Mucosa of descending colon (tissue), 3 donors: ENCODE results near the gene SPARCL1. TPM values are rescaled to one million over a fixed set of nuclear protein-coding genes. Genes with fewer than 3 reads are reported as not detected.

ENCODE experiments used
- ATAC-seq: fragments of 200-7000 bp; cut with Tn5 transposase; one replicate; pipeline ENCODE4 v1.9.1; 2020; ENCODE audit warnings: mild to moderate bottlenecking, moderate library complexity
- DNase-seq, 3 donors: peaks; one replicate each; pipeline ENCODE4 v3.0.0-alpha.2; 2020
- H3K36me3 ChIP-seq: fragments of 200-600 bp; one replicate; pipeline ENCODE4 v1.8.0; 2021; ENCODE audit warnings: low read depth, mild to moderate bottlenecking
- H3K4me1 ChIP-seq: fragments of 200-600 bp; one replicate; pipeline ENCODE4 v1.8.0; 2021; ENCODE audit warnings: low read depth, mild to moderate bottlenecking
- H3K4me3 ChIP-seq: fragments of 200-600 bp; one replicate; pipeline ENCODE4 v1.8.0; 2021; ENCODE audit warnings: mild to moderate bottlenecking
- H3K9me3 ChIP-seq: fragments of 200-600 bp; one replicate; pipeline ENCODE4 v1.8.0; 2021; ENCODE audit warnings: mild to moderate bottlenecking
- intact Hi-C, 2 donors: fragments of 100-400 bp; cut with DNase I in 1 of 2; cut with micrococcal nuclease in 1 of 2; formaldehyde crosslinking; loops; one replicate each; pipeline versions ENCODE4 v1.11.0 to v1.11.1; 2022; cut with DNase I, micrococcal nuclease
- total RNA-seq, 3 donors: library from RNA; stranded (reverse); fragmentation: NEBNext Ultra II Directional in 2 of 3; extraction: Animal tissue kit (Norgen Biotek cat#: 25700) in 2 of 3; gene quantifications; one replicate each; pipeline versions ENCODE4 v1.2.1 to v1.2.4, GENCODE V29; 2021 to 2023
- TF ChIP-seq, protein P1 (sequence below): fragments of 200-600 bp; IDR thresholded peaks from one replicate; pipeline ENCODE4 v1.8.0; 2022; ENCODE audit warnings: antibody characterized with exemption, mild to moderate bottlenecking
- donor health status: DM: no; HTN: no; CAD: no; lungs with moderate emphysema.
- donor health status: DM: no; HTN: no; CAD: no.
- donor health status: DM: no; HTN: yes; CAD: no.

SPARCL1 gene
- total RNA-seq, 3 donors from 2014 or later = 33.6 to 544 (median 78.4) TPM

GRCh38 chr4:87570290-87570805, 41.2 kb upstream of the SPARCL1 start:
- no peaks in the 10 kb centered on the region for H3K36me3 ChIP-seq
- H3K9me3 ChIP-seq = no peaks in the 10 kb centered on the region
- no peak overlapping the region for H3K4me3 ChIP-seq
- DNase-seq (no peak), ATAC-seq (no peak)
- H3K4me1 ChIP-seq = no peaks in the 10 kb centered on the region
- TF ChIP-seq, protein P1, sequence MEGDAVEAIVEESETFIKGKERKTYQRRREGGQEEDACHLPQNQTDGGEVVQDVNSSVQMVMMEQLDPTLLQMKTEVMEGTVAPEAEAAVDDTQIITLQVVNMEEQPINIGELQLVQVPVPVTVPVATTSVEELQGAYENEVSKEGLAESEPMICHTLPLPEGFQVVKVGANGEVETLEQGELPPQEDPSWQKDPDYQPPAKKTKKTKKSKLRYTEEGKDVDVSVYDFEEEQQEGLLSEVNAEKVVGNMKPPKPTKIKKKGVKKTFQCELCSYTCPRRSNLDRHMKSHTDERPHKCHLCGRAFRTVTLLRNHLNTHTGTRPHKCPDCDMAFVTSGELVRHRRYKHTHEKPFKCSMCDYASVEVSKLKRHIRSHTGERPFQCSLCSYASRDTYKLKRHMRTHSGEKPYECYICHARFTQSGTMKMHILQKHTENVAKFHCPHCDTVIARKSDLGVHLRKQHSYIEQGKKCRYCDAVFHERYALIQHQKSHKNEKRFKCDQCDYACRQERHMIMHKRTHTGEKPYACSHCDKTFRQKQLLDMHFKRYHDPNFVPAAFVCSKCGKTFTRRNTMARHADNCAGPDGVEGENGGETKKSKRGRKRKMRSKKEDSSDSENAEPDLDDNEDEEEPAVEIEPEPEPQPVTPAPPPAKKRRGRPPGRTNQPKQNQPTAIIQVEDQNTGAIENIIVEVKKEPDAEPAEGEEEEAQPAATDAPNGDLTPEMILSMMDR = no peak
- intact Hi-C loops = no loop called here

- intact Hi-C loops = no loop called here
- no peaks in the 10 kb centered on the region for H3K9me3 ChIP-seq
- ATAC-seq (no peak), DNase-seq (no peak)
- no peaks in the 10 kb centered on the region for H3K4me1 ChIP-seq
- H3K36me3 ChIP-seq = no peaks in the 10 kb centered on the region
- H3K4me3 ChIP-seq = no peak overlapping the region
- TF ChIP-seq, protein P1 = no peak
Measured at GRCh38 chr4:87567191-87567590, 38.0 kb upstream of the SPARCL1 start.

- intact Hi-C loops = no loop called here
- Histone ChIP-seq H3K4me1 (no peaks in the 10 kb centered on the region), H3K9me3 (no peaks in the 10 kb centered on the region), H3K36me3 (no peaks in the 10 kb centered on the region), H3K4me3 (no peak overlapping the region)
- no peak for ATAC-seq
- TF ChIP-seq, protein P1 = no peak
- DNase-seq = no peak
Measured at GRCh38 chr4:87566276-87566675, 37.1 kb upstream of the SPARCL1 start.

DNA sequence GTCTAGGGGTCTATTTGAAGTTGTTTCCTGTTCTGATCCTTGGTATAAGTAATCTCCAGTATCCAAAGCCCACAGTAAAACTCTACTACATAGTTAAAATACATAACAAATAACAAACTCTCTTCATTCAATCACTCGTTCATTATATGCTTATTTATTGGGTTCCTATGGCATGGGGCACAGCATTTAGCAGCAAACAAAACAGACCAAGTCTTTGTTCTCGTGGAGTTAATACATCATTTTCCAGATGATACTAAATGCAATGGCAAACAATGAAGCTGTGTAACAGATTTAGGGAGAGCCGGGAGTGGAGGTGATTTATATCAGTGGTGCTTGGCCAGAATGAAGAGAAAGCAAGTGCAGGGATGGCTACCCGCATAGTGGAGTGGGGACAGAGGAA, 36.6 kb upstream of the SPARCL1 start:
- no peaks in the 10 kb centered on the region for H3K36me3 ChIP-seq
- no peaks in the 10 kb centered on the region for H3K9me3 ChIP-seq
- intact Hi-C loops = no loop called here
- no peak overlapping the region for H3K4me3 ChIP-seq
- TF ChIP-seq, protein P1 = no peak
- no peaks in the 10 kb centered on the region for H3K4me1 ChIP-seq
- no peak for ATAC-seq
- no peak for DNase-seq

DNA sequence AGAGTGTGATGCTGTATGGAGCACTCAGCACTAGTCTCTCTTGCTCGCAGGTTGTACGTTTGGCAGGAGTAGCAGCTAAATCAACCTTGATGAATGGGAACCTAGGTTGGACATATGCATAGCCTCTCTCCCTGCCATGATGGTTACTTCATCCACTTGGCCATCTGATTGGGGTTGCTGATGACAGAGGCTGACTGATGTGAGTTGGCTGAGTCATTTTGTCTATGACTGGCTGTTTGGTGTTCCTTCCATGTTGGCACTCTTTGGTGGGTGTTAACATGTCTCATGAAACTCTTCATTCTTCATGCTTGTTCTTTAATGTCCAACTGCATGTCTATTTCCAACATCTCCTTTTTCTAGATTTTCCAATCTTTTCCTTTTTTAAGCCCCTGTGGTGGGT, 31.6 kb upstream of the SPARCL1 start:
- intact Hi-C loops = no loop called here
- Histone ChIP-seq H3K4me3 (no peak overlapping the region), H3K4me1 (no peaks in the 10 kb centered on the region), H3K36me3 (no peaks in the 10 kb centered on the region), H3K9me3 (no peaks in the 10 kb centered on the region)
- TF ChIP-seq, protein P1 = no peak
- ATAC-seq (no peak), DNase-seq (no peak)
